Measurements from ENCODE around the gene SH2D7.

Gene SH2D7

DNA sequence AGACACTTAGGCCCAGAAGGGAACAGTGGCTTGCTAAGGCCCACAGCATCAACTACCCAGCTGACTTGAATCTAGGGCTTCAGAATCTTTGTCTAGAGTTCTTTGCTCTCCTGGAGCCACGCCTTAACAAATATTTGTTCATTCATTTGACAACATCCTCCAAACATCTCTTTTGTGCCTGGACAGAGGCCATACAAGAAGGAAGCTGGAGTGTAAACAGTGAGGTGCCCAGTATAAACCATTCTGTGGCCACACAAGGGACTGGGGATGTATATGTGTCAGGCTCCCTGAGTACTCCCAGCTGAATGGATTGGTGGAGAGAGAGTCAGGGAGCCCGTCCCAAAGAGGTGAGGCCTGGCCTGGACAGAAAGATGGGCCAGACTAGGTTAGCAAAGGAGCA lies 35.5 kb downstream of the SH2D7 start:
- no peaks in the 10 kb centered on the region for H3K9me3 ChIP-seq (ENCODE audit: insufficient read depth, low read length)
- H3K9ac ChIP-seq (ENCODE audit: low read length) = no peak overlapping the region
- no peaks in the 10 kb centered on the region for H3K9me2 ChIP-seq (replicated peaks; ENCODE audit: insufficient read depth, low read length)
- H3K36me3 ChIP-seq (ENCODE audit: low read length) = no peaks in the 10 kb centered on the region
- TF ChIP-seq EZH2phosphoT487 (conservative IDR thresholded peaks at IDR 0.05; ENCODE audit: low read length) = no peak
- TF ChIP-seq, protein P1, sequence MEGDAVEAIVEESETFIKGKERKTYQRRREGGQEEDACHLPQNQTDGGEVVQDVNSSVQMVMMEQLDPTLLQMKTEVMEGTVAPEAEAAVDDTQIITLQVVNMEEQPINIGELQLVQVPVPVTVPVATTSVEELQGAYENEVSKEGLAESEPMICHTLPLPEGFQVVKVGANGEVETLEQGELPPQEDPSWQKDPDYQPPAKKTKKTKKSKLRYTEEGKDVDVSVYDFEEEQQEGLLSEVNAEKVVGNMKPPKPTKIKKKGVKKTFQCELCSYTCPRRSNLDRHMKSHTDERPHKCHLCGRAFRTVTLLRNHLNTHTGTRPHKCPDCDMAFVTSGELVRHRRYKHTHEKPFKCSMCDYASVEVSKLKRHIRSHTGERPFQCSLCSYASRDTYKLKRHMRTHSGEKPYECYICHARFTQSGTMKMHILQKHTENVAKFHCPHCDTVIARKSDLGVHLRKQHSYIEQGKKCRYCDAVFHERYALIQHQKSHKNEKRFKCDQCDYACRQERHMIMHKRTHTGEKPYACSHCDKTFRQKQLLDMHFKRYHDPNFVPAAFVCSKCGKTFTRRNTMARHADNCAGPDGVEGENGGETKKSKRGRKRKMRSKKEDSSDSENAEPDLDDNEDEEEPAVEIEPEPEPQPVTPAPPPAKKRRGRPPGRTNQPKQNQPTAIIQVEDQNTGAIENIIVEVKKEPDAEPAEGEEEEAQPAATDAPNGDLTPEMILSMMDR (IDR thresholded peaks at IDR 0.05; ENCODE audit: insufficient read depth, low read length, poor library complexity, severe bottlenecking) = no peak
- H2AFZ ChIP-seq (ENCODE audit: low read depth, low read length, severe bottlenecking) = no peak overlapping the region
- no peaks in the 10 kb centered on the region for H4K20me1 ChIP-seq (ENCODE audit: low read depth, low read length)
- no peak overlapping the region for H3K4me2 ChIP-seq (ENCODE audit: low read depth, low read length, poor library complexity, severe bottlenecking)
- H3K27me3 ChIP-seq (ENCODE audit: low read length) = no peaks in the 10 kb centered on the region
- H3K4me3 ChIP-seq (ENCODE audit: insufficient read depth, low read length, poor library complexity, severe bottlenecking) = no peak overlapping the region
- H3F3A ChIP-seq (ENCODE audit: insufficient read depth) = 0 out of 2 replicates have a peak, but pooled peaks cover 6% of the 10 kb centered on the region
- no peaks in the 10 kb centered on the region for H3K79me2 ChIP-seq (ENCODE audit: insufficient read depth, low read length)
- no peak overlapping the region for H3K27ac ChIP-seq (ENCODE audit: low read depth, low read length)

DNA sequence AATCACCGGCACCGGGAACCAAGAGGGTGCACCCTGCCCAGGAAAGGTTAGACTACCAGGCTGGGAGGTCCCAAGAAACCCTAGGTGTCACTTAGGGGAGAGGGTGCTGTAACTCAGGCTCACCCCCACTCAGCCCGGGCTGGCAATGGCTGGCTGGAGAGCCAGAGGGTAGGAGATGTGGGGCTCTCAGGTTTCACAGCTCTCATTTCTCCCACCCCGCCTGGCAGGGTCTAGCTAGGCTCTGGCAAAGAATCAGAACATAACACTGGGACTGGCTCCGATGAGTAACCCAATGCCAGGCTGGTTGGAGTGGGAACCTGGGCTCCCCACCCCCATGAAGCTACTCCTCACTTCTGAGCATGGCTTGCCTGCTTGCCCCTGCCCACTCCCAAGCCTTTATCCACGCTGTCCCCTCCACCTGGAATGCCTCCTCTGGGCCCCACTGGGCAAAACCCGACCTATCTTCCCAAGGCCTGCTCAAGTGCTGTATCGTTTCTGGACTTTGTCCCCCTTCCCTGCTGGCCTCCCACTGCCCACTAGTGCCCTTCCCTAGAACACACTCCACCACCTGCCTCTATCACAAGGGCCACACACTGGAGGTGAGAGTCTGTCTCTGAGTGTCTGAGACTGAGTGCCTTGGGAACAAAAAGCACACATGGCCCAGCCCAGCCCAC lies 36.9 kb downstream of the SH2D7 start:
- H3K9me3 ChIP-seq (ENCODE audit: insufficient read depth, low read length) = no peaks in the 10 kb centered on the region
- TF ChIP-seq, protein P1 (IDR thresholded peaks at IDR 0.05; ENCODE audit: insufficient read depth, low read length, poor library complexity, severe bottlenecking) = no peak
- no peak for TF ChIP-seq EZH2phosphoT487 (conservative IDR thresholded peaks at IDR 0.05; ENCODE audit: low read length)
- H3K27ac ChIP-seq (ENCODE audit: low read depth, low read length) = no peak overlapping the region
- no peak overlapping the region for H3K4me2 ChIP-seq (ENCODE audit: low read depth, low read length, poor library complexity, severe bottlenecking)
- no peak overlapping the region for H2AFZ ChIP-seq (ENCODE audit: low read depth, low read length, severe bottlenecking)
- no peaks in the 10 kb centered on the region for H3K79me2 ChIP-seq (ENCODE audit: insufficient read depth, low read length)
- no peaks in the 10 kb centered on the region for H4K20me1 ChIP-seq (ENCODE audit: low read depth, low read length)
- no peak overlapping the region for H3K9ac ChIP-seq (ENCODE audit: low read length)
- H3K36me3 ChIP-seq (ENCODE audit: low read length) = no peaks in the 10 kb centered on the region
- H3K27me3 ChIP-seq (ENCODE audit: low read length) = no peaks in the 10 kb centered on the region
- H3K9me2 ChIP-seq (replicated peaks; ENCODE audit: insufficient read depth, low read length) = no peaks in the 10 kb centered on the region
- no peak overlapping the region for H3K4me3 ChIP-seq (ENCODE audit: insufficient read depth, low read length, poor library complexity, severe bottlenecking)
- H3F3A ChIP-seq (ENCODE audit: insufficient read depth) = 0 out of 2 replicates have a peak, but pooled peaks cover 6% of the 10 kb centered on the region

DNA sequence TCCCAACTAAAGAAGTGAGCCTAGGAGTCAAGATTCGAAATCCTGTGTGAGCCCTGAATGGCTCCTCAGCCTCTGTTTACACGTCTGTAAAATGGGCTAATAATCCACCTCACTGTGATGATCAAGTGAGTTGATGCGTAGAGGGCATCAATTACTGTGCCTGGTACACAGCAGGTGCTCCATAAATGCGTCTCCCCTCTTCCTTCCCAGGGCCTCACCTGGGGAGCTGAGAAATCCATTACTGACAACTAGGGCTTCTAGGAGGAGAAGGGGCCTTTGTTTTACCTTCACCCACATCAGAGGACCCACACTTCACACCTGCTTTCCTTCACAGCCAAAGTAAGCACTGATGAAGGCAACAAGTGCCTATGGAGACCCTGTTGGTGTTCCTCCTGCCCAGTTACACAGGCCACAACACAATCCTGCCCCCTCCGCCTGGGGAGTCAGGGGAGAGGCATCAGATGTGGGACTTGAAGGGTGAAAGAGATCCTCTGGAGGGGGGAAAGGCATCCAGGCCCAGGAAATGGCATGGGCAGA lies 37.5 kb downstream of the SH2D7 start:
- Histone ChIP-seq H3K27ac (ENCODE audit: low read depth, low read length) (no peak overlapping the region), H3K4me2 (ENCODE audit: low read depth, low read length, poor library complexity, severe bottlenecking) (no peak overlapping the region)

More for the DNA sequence above, 37.5 kb downstream of the SH2D7 start:
- Histone ChIP-seq H4K20me1 (ENCODE audit: low read depth, low read length) (no peaks in the 10 kb centered on the region), H3K27me3 (ENCODE audit: low read length) (no peaks in the 10 kb centered on the region), H3K4me3 (ENCODE audit: insufficient read depth, low read length, poor library complexity, severe bottlenecking) (no peak overlapping the region), H3K9me3 (ENCODE audit: insufficient read depth, low read length) (no peaks in the 10 kb centered on the region), H3K36me3 (ENCODE audit: low read length) (no peaks in the 10 kb centered on the region), H3K9me2 (replicated peaks; ENCODE audit: insufficient read depth, low read length) (no peaks in the 10 kb centered on the region), H2AFZ (ENCODE audit: low read depth, low read length, severe bottlenecking) (no peak overlapping the region), H3K79me2 (ENCODE audit: insufficient read depth, low read length) (no peaks in the 10 kb centered on the region), H3K9ac (ENCODE audit: low read length) (no peak overlapping the region), H3F3A (ENCODE audit: insufficient read depth) (0 out of 2 replicates have a peak, but pooled peaks cover 6% of the 10 kb centered on the region)
- TF ChIP-seq, protein P1 (IDR thresholded peaks at IDR 0.05; ENCODE audit: insufficient read depth, low read length, poor library complexity, severe bottlenecking) = no peak
- TF ChIP-seq EZH2phosphoT487 (conservative IDR thresholded peaks at IDR 0.05; ENCODE audit: low read length) = no peak
